HG03521 (cell line): ENCODE data around the gene MAGI1.
"Not testable (repeated sequence)": the region's sequence is repeated elsewhere in the genome, so short reads cannot be mapped to it uniquely, and the experiment has no call there.

Experiments used
- ATAC-seq: cut with Tn5 transposase; IDR thresholded peaks from one replicate; pipeline ENCODE4 v1.9.1; 2021; ENCODE audit warnings: mild to moderate bottlenecking, moderate library complexity; ENCODE audit not compliant: unreplicated experiment

MAGI1 gene

DNA sequence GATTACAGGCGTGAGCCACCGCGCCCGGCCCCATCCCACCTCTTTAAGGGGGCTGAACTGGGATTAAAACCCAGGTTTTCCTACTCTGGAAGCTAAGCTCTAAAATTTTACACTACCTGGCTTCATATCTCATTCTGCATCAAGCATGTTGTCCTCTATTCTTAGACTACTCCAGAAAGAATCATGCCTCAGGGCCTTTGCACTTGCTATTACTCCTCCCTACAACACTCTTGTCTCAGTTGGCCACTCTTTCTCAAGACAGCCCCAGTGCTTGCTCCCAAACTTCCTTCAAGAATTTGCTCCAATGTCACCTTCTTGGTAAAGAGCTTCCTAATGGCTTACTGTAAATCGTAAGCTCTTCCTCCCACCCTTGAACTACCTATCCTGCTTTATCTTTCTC, 521.7 kb downstream of the MAGI1 start:
- ATAC-seq: no peak

DNA sequence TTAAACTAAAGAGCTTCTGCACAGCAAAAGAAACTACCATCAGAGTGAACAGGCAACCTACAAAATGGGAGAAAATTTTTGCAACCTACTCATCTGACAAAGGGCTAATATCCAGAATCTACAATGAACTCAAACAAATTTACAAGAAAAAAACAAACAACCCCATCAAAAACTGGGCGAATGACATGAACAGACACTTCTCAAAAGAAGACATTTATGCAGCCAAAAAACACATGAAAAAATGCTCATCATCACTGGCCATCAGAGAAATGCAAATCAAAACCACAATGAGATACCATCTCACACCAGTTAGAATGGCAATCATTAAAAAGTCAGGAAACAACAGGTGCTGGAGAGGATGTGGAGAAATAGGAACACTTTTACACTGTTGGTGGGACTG, 524.4 kb downstream of the MAGI1 start:
- not testable (repeated sequence) for ATAC-seq

DNA sequence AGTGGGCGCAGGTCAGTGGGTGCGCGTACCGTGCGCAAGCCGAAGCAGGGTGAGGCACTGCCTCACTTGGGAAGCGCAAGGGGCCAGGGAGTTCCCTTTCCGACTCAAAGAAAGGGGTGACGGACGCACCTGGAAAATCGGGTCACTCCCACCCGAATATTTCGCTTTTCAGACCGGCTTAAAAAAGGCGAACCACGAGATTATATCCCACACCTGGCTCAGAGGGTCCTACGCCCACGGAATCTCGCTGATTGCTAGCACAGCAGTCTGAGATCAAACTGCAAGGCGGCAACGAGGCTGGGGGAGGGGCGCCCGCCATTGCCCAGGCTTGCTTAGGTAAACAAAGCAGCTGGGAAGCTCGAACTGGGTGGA, 529.3 kb downstream of the MAGI1 start:
- ATAC-seq: not testable (repeated sequence)

DNA sequence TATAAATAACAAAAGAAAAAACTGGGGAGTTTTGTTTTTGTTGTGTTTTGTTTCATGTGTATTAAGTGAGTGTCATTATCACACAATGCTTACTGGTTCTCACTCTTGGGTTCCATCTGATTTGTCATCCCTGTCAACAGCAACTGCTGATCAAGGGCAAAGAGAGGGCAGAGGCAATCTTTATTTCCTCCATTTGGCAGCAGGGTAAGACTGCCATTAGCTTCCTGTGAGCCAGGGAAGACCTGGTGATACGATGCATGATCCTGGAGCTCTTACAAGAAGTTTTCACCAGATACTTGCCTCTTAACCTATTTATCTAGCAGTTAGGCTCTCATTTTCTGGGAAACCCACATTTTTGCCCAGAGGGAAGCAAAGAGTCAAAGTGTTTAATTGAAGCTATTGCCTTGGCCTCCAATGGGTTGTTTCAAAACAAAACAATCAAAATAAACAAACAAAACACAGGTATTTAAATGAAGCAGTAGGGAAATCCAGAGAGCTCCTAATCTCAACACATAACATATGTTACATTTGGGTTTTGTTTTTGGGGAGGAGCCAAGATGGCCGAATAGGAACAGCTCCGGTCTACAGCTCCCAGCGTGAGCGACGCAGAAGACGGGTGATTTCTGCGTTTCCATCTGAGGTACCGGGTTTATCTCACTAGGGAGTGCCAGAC, 529.8 kb downstream of the MAGI1 start:
- ATAC-seq: no peak

DNA sequence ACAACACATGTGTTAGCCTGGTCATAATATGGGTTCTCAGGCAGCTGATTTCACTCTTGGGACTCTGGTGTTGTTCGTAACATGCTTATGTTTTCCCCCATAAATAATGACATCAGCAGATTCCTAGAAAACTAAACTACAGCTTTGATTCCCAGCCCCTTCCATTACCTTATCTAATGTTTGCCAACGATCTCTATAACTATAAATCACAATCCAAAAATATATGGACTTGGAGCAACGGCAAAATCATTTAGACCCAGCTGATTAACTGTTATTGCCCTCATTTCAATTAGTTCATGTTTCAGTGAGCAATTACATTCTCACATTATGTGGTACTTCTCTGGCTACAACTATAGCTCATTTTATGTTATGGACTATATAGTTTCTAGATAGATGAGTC, 531.3 kb downstream of the MAGI1 start:
- ATAC-seq: no peak

DNA sequence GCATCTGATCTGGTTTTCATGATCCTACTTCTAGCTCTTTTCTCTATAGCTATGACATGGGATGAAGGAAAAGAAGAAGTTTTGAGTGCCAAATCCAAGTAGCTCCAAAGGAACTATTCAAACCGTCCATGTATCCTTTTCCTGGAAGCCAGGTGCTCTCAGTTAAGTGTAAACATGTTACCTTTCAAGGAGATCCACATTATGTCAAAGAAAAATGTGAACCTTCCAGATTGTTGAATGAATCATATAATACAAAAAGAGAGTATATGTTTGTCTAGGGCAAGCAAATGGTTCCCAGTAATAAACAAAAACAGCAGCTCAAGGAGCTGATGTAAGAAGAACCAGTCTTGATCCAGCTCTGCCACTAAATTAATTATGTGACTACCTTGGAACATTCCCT, 534.9 kb downstream of the MAGI1 start:
- no peak for ATAC-seq

DNA sequence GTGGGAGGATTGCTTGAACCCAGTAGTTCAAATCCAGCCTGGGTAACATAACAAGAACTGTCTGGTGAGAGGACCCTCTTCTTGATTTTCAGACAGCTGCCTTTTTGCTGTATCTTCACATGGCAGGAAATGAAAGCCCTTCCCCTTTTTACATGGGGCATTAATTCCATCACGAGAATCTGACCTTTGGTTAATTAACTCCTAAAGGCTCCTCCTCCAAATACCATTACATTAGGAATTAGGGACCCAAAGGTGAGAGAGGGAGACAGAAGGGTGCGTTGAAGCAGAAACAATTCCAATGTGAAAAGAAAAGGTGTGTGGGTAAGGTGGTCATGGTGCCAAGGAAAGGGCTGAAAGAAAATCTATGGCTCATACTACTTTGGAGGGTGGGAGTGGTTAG, 536.2 kb downstream of the MAGI1 start:
- no peak for ATAC-seq

DNA sequence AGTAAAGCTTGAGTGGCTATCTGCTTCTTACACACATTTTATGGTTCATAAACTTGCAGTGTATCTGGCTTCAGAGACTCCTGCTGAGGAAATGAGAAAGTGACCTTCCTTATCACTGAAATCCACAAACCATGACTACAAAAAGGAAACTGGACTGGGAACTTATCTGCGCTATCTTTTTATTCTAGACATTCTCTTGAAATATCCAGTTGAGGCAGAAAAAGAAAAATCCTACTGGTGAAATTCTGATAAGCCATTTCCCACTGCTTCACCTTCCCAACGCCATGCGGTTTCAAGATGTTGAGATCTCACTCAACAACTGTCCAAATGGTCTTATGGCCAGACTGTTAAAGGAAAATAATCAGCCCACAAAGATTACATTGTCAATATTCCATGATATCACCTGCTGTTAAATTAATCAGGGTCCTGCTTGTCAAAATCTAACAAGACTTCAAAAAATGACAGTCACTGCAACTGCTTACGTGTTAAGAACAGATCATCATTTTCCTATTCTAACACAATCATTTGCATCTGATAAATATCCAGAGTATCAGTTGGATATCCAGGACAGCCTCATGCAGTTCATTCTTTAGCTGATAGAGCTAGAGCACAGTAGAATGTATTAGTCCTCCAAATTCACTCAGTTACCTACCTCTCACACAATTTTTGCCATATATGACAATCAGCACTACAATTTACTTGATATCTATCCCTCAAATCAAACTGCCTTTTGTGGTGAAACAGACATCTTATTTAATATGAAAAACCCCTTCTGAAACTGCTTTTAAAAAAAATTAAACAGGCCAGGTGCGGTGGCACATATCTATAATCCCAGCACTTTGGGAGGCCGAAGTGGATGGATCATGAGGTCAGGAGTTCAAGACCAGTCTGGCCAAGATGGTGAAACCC, 538.1 kb downstream of the MAGI1 start:
- no peak for ATAC-seq

DNA sequence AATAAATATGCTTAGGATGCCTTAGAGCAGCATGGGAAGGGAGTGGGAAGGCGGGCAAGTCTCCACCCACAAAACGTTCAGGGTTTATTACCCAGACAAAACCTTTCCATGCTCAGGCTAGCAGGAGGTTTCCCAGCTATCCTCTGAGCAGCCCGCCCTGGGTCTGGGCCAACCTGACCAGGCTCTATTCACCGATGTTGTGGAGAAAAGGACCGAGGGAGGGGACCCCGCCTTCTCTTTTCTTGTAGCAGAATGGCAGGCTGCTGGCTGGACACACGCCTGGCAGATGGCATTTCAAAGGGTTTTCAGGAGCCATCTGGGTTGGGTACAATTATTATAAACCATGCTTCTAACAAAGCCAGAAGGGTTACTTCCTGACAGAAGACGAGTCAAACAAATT, 540.9 kb downstream of the MAGI1 start:
- ATAC-seq: no peak

DNA sequence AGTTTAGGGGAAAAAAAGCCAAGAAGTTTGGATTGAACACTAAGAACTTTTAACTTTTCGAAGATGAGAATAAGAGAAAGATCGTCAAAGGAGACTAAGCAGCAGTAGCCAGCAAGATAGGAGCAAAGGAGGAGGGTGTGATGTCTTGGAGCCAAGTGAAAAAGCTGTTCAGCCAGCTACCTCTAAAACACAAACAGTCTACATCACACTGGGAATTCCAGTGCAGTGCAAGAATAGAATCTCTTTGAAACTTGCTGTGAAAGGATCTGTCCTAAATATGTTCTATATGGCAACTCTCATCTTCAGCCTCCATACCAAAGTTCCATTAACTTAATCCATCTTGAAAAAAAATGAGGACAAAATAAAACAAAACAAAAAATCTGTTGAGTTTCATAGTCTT, 541.5 kb downstream of the MAGI1 start:
- ATAC-seq: no peak

DNA sequence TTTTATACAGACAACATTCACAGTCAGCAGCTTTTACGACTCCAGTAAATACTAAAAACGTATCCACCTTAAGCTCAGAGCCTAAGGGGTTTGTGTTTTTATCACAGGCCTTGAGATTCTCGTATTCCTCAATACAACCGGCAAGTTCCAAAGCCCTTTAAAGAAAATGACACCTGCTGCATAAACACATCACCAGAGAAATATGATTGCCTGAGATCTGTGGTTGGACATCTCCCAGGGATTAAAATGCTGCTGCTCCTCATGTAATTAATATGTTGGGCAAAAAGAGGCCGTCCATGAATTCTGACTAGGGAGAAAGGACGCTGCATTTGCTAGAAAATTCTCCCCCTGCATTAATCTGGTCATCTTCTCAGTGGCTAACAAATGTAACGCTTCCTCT, 544.8 kb downstream of the MAGI1 start:
- ATAC-seq: no peak

DNA sequence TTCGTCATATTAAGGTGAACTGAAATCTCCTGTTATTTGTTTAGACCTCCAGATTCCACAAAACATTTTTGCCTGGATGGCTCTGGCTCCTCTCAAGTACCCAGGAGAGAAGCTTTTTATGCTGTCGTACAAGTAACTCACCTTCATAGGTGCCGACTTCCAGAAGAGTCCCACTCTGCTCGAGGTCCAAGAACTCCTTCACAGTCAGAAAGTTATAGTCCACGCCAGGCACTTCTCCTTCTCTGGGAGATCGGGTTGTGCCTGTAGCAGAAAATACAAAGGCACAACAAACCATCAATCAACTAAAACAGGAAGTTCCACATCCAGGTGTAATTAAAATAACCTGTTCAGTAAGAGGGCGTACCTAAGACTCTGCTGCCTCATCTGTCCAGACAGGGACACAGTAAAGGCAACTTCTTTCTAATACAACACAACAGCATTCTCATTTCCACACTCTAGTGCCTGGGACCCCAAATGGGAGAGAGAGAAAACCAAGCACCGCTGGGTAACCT, 545.3 kb downstream of the MAGI1 start:
- no peak for ATAC-seq

DNA sequence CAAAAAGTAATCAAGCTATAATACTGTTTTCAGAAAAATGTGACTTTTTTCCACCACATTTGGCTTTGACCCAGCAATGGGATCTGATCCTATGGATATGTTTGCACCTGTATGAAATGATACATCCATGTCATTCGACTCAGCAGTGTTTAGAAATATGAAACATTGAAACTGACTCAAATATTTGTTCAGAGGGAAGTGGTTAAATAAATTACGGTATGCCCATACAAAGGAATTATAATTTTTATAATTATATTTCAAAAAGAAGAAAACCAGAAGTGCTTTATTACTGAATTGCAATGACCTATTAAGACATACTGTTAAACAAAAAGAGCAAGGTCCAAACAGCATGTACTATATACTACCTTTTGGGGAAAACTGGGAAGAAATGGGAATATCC, 546.5 kb downstream of the MAGI1 start:
- no peak for ATAC-seq

DNA sequence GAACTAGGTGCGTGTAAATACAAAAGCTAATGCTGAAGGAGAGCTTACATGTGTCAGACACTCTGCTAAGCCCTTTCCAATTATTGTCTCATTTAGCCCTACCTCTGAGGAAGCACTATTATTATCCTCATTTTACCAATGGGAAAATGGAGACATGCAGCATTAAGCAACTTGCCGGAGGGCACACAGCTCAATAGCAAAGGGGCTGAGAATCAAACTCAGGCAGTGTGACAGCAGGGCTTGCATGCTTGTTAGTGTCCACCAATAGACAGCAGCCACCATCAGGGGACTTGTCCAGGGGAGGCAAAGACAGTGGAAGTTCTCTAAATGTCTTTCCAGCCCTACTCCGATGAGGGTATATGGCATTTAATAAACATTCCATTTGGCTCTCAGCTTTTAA, 548.6 kb downstream of the MAGI1 start:
- ATAC-seq: no peak

DNA sequence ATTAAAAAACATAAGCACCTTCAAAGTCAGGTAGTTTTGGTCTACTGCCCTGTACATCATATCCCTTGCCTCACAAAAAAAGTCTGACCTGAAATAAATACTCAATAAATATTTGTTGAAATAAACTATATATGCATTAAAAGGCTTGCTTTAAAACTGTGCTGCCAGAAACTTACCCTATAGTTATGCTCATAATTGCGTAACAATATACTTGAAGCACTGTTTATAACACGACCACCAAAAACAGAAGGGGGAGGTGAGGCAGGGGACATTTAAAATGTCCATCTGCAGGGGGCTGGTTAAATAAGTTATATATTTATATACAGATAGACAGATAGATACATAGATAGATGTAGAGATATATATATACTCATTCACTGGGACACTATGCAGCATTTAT, 549.5 kb downstream of the MAGI1 start:
- ATAC-seq: no peak

DNA sequence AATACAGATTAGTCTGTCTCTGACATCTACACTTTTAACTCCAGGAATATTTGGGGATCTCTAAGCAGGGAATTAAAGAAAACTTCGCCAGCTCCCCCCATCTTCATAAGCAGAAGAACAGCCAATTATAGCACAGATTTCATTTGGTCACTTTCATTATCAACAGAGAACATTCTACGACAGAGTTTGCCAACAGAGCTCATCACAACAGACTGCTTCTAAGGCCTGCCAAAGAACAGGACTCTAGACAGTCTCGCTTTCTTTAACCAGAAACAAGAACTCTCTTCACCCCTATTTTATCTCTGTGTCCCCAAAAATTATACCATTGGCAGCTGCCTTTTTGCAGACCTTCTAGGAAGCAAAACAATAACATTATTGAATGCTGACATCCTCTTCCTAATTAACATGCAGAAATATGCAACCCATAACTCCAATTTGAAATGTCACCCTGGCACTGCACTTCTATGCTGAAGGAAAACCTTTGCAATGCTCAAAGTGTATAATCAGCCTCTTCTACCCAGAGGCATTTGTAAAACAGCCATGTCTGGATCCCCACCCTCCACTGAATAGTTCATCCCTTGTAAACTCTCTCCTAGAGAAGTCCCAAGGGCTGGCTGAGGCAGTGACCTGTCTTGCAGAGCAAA, 552.8 kb downstream of the MAGI1 start:
- ATAC-seq: no peak

DNA sequence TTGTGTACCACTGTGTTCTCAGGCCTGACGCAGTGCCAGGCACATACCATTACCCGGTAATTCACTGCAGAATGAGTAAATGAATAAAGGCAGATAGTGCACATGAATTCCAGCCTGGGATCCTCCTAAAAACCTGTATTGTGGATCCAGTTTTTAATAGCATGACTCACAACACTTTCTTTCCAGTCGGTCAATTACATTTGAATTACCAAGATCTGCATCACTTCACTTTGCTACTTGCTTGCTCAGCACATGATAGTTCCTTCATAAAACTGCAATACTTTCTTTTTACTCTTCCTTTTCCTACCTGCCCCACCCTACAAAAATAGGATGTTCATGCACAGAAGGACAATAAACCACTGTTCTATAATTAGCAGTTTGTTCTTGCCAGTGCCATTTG, 553.8 kb downstream of the MAGI1 start:
- ATAC-seq: no peak

DNA sequence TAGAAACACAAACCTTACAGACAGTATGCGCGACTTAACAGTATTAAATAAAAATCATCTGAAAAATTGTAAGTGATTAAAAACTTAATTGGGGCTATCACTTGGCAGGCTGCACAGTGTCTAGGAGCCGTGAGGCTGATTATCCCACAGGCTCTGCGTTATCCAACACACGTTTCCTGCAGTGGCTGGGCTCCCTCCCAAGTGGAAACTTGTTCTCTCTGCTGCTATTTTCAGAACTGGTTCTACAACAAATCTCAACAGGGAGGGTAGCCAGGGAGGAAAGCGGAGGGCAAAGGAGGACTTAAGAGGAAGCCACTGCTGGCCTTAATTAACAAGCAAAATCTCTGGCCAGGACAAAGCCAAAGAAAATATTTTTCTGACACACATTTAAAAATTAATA, 555.2 kb downstream of the MAGI1 start:
- ATAC-seq: no peak

DNA sequence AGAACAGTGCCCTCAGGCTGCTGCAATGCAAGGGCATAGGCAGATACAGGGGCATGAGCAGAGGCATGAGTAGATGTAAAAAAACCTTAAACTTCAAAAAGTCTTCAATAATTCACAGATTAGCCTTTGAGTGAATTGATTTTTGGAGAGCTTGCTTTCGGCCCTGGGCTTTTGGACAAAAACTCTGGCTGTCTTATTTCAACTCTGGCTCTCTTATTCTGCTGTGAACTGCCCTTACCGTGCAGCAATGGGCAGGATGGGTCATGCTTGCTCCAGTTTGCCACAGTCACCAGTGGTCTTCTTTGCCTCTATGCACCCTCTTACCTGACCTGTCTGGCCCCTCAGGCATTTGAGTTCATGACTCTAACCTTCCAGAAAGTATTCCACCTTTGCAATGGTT, 555.7 kb downstream of the MAGI1 start:
- no peak for ATAC-seq

DNA sequence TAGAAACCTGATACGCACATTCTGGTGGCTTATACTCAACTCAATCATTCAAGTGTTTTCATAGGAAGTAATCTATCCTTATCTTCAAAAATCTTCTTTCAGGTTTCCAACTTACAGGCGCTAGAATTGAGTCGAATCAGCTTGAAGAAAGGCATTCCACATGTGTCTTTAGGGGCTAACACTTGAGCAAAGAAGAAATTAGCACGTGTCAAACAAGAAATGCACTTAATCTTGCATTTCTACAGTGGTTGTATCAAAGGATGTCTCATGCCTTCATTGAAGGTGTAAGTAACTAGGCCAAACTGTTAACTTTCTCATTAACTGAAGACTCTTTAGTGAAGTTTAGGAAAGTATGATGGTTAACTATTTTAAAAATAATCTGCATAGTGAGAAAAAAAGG, 557.6 kb downstream of the MAGI1 start:
- ATAC-seq: no peak

DNA sequence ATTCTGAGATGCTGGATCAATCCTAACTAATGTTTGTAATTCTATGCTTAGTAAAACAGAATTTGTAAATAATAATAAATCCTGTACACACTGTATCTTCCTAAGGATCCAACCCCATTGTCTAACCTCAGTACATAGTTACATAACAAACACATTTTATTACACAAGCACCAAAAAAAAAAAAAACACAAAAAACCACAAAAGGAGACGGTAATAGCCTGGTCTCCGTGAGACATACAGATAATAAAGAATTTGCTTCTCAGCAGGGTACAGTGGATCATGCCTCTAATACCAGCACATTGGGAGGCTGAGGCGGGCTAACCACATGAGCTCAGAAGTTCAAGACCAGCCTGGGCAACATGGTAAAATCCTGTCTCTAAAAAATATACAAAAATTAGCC, 558.7 kb downstream of the MAGI1 start:
- ATAC-seq: no peak
